ENCODE results near the gene KCNQ1.

Gene KCNQ1

GRCh38 chr11:2665526-2666400, 221.0 kb downstream of the KCNQ1 start:
- Histone ChIP-seq H3K27me3 (ENCODE audit: insufficient read depth, poor library complexity, severe bottlenecking) (no peaks in the 10 kb centered on the region), H3K9me3 (ENCODE audit: severe bottlenecking) (peaks cover 7% of the 10 kb centered on the region), H3K4me1 (ENCODE audit: insufficient read depth, poor library complexity, severe bottlenecking) (no peaks in the 10 kb centered on the region), H3K27ac (ENCODE audit: poor library complexity, severe bottlenecking) (no peak overlapping the region), H3K4me3 (ENCODE audit: severe bottlenecking) (no peak overlapping the region), H3K36me3 (ENCODE audit: low read depth) (no peaks in the 10 kb centered on the region)
- ATAC-seq (ENCODE audit: low read depth) (no peak), DNase-seq (ENCODE audit: low spot score) (no peak)
- no peak for TF ChIP-seq CTCF (IDR thresholded peaks at IDR 0.05; ENCODE audit: poor library complexity, severe bottlenecking)

- TF ChIP-seq CTCF (IDR thresholded peaks at IDR 0.05; ENCODE audit: poor library complexity, severe bottlenecking), result no peak
- Histone ChIP-seq H3K4me1 (ENCODE audit: insufficient read depth, poor library complexity, severe bottlenecking) (no peaks in the 10 kb centered on the region), H3K4me3 (ENCODE audit: severe bottlenecking) (no peak overlapping the region), H3K27ac (ENCODE audit: poor library complexity, severe bottlenecking) (no peak overlapping the region), H3K27me3 (ENCODE audit: insufficient read depth, poor library complexity, severe bottlenecking) (no peaks in the 10 kb centered on the region), H3K36me3 (ENCODE audit: low read depth) (no peaks in the 10 kb centered on the region), H3K9me3 (ENCODE audit: severe bottlenecking) (peaks cover 2% of the 10 kb centered on the region)
- DNase-seq (ENCODE audit: low spot score) (no peak), ATAC-seq (ENCODE audit: low read depth) (no peak)
These were observed 221.6 kb downstream of the KCNQ1 start for GRCh38 chr11:2666401-2666741.

GRCh38 chr11:2666828-2667570, 222.2 kb downstream of the KCNQ1 start:
- Histone ChIP-seq H3K9me3 (ENCODE audit: severe bottlenecking) (no peaks in the 10 kb centered on the region), H3K27ac (ENCODE audit: poor library complexity, severe bottlenecking) (no peak overlapping the region), H3K27me3 (ENCODE audit: insufficient read depth, poor library complexity, severe bottlenecking) (no peaks in the 10 kb centered on the region), H3K4me1 (ENCODE audit: insufficient read depth, poor library complexity, severe bottlenecking) (no peaks in the 10 kb centered on the region), H3K36me3 (ENCODE audit: low read depth) (no peaks in the 10 kb centered on the region), H3K4me3 (ENCODE audit: severe bottlenecking) (no peak overlapping the region)
- no peak for TF ChIP-seq CTCF (IDR thresholded peaks at IDR 0.05; ENCODE audit: poor library complexity, severe bottlenecking)
- ATAC-seq (ENCODE audit: low read depth), result no peak
- DNase-seq (ENCODE audit: low spot score), result no peak

- H3K4me1 ChIP-seq (ENCODE audit: insufficient read depth, poor library complexity, severe bottlenecking), result no peaks in the 10 kb centered on the region
- no peak overlapping the region for H3K27ac ChIP-seq (ENCODE audit: poor library complexity, severe bottlenecking)
- H3K27me3 ChIP-seq (ENCODE audit: insufficient read depth, poor library complexity, severe bottlenecking), result no peaks in the 10 kb centered on the region
- H3K4me3 ChIP-seq (ENCODE audit: severe bottlenecking), result no peak overlapping the region
- no peaks in the 10 kb centered on the region for H3K9me3 ChIP-seq (ENCODE audit: severe bottlenecking)
- DNase-seq (ENCODE audit: low spot score) (no peak), ATAC-seq (ENCODE audit: low read depth) (no peak)
- H3K36me3 ChIP-seq (ENCODE audit: low read depth), result no peaks in the 10 kb centered on the region
- TF ChIP-seq CTCF (IDR thresholded peaks at IDR 0.05; ENCODE audit: poor library complexity, severe bottlenecking), result no peak
These were observed 223.1 kb downstream of the KCNQ1 start for GRCh38 chr11:2667940-2668339.
